Measurements from ENCODE around the gene KMT2A. TPM values are rescaled to one million over a fixed set of nuclear protein-coding genes. Genes with fewer than 3 reads are reported as not detected.

The KMT2A gene
- total RNA-seq, 2 donors from 2014 or later, result 71.4 to 99.3 TPM

Other genes starting within 250 kb of the KMT2A start
- gene JAML, start 211.5 kb upstream of the KMT2A start, total RNA-seq, result 100 to 1,000 TPM; 125 to 239 TPM
- 10 to 100 TPM; 35.0 to 93.0 TPM for gene MPZL3, start 184.1 kb upstream of the KMT2A start, total RNA-seq
- 10 to 100 TPM; 39.4 to 64.1 TPM for gene MPZL2, start 172.2 kb upstream of the KMT2A start, total RNA-seq
- 100 to 1,000 TPM; 371 to 455 TPM for gene CD3E, start 131.8 kb upstream of the KMT2A start, total RNA-seq
- gene CD3D, start 93.8 kb upstream of the KMT2A start, total RNA-seq, result 100 to 1,000 TPM; 337 to 341 TPM
- gene CD3G, start 92.1 kb upstream of the KMT2A start, total RNA-seq, result 100 to 1,000 TPM in 1 of 2 donors, 10 to 100 TPM in 1; 82.9 to 123 TPM
- gene UBE4A, start 76.9 kb upstream of the KMT2A start, total RNA-seq, result 10 to 100 TPM; 40.6 to 47.8 TPM
- 100 to 1,000 TPM; 231 to 249 TPM for gene ATP5MG, start 34.9 kb upstream of the KMT2A start, total RNA-seq
- gene TTC36, start 91.0 kb downstream of the KMT2A start, total RNA-seq, result under 1 TPM; 0.52 to 0.93 TPM
- gene TMEM25, start 94.7 kb downstream of the KMT2A start, total RNA-seq, result 10 to 100 TPM in 1 of 2 donors, 1 to 10 TPM in 1; 9.4 to 20.5 TPM
- 10 to 100 TPM in 1 of 2 donors, 1 to 10 TPM in 1; 8.1 to 14.4 TPM for gene IFT46, start 129.4 kb downstream of the KMT2A start, total RNA-seq
- 100 to 1,000 TPM; 134 to 180 TPM for gene ARCN1, start 135.9 kb downstream of the KMT2A start, total RNA-seq
- gene PHLDB1, start 171.1 kb downstream of the KMT2A start, total RNA-seq, result 1 to 10 TPM; 5.1 to 5.7 TPM
- not detected for gene TREH, start 243.2 kb downstream of the KMT2A start, total RNA-seq